Esophagus squamous epithelium (tissue), 4 donors: ENCODE measurements around the gene ACSL1.

Source experiments
- POLR2A ChIP-seq, 4 donors: fragments of 450-650 bp; IDR thresholded peaks; one replicate each; pipeline ENCODE4 v1.6.1; 2017; ENCODE audit warnings: antibody characterized with exemption in 4 of 4, mild to moderate bottlenecking in 4 of 4, moderate library complexity in 3 of 4
- TF ChIP-seq, protein P1 (sequence below), 6 experiments: fragments of 450-650 bp in 4 of 6; fragments of 200-600 bp in 2 of 6; sonication (generic) in 2 of 6; IDR thresholded peaks; one replicate each; pipeline ENCODE4 v1.5.1; 2016 to 2019; ENCODE audit warnings: antibody characterized with exemption in 6 of 6, mild to moderate bottlenecking in 4 of 6, moderate library complexity in 4 of 6

DNA sequence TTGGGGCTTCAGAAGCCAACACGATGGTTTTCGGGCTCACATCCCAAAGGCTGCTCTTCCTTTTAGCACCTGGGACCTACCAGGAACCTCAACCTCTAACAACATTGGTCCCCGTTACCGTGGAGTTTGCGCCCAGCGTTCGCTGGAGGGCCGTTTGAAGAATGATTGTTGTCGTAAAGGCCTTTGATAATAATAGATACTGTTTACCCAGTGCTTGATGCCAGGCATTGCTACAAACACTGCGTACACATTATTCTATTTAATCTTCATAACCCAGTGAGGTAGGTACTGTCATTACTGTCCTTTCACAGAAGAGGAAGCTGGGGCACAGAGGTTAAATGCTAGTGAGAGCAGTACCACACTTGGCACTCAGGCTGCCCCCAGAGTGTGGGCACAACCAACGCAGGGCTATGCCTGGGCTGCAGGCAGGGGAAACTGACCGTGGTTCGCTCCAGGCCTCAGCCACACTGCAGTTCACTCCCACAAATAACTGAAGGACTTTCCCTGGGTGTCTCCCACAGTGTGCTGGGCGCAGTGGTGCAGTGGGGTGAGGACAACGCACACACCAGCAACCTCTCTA lies 1.0 kb upstream of the ACSL1 start:
- TF ChIP-seq POLR2A (IDR thresholded peaks at IDR 0.05): no peak
- TF ChIP-seq, protein P1, sequence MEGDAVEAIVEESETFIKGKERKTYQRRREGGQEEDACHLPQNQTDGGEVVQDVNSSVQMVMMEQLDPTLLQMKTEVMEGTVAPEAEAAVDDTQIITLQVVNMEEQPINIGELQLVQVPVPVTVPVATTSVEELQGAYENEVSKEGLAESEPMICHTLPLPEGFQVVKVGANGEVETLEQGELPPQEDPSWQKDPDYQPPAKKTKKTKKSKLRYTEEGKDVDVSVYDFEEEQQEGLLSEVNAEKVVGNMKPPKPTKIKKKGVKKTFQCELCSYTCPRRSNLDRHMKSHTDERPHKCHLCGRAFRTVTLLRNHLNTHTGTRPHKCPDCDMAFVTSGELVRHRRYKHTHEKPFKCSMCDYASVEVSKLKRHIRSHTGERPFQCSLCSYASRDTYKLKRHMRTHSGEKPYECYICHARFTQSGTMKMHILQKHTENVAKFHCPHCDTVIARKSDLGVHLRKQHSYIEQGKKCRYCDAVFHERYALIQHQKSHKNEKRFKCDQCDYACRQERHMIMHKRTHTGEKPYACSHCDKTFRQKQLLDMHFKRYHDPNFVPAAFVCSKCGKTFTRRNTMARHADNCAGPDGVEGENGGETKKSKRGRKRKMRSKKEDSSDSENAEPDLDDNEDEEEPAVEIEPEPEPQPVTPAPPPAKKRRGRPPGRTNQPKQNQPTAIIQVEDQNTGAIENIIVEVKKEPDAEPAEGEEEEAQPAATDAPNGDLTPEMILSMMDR (IDR thresholded peaks at IDR 0.05): no peak
